Gastroesophageal sphincter (tissue), 3 donors: ENCODE results near the gene GSTM1.

Experiments
- POLR2A ChIP-seq, 2 donors: fragments of 450-650 bp; IDR thresholded peaks; one replicate each; pipeline ENCODE4 v1.6.1; 2017; ENCODE audit warnings: antibody characterized with exemption in 2 of 2, mild to moderate bottlenecking in 2 of 2, moderate library complexity in 1 of 2
- TF ChIP-seq, protein P1 (sequence below), 4 experiments: fragments of 200-600 bp in 2 of 4; fragments of 450-650 bp in 2 of 4; sonication (generic) in 1 of 4; IDR thresholded peaks; one replicate each; pipeline ENCODE4 v1.5.1; 2017 to 2019; ENCODE audit warnings: antibody characterized with exemption in 4 of 4, mild to moderate bottlenecking in 2 of 4, moderate library complexity in 2 of 4

DNA sequence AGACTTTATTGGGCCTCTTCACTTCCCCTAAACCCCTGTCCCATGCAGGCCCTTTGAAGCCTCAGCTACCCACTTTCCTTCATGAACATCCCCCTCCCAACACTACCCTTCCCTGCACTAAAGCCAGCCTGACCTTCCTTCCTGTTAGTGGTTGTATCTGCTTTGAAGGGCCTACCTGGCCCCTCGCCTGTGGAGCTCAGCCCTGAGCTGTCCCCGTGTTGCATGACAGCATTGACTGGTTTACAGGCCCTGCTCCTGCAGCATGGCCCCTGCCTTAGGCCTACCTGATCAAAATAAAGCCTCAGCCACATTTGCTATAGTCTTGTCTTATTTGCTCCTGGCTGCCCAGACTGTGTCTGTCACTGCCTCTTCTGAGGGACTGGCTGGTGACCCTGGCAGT lies 26.2 kb upstream of the GSTM1 start:
- TF ChIP-seq, protein P1, sequence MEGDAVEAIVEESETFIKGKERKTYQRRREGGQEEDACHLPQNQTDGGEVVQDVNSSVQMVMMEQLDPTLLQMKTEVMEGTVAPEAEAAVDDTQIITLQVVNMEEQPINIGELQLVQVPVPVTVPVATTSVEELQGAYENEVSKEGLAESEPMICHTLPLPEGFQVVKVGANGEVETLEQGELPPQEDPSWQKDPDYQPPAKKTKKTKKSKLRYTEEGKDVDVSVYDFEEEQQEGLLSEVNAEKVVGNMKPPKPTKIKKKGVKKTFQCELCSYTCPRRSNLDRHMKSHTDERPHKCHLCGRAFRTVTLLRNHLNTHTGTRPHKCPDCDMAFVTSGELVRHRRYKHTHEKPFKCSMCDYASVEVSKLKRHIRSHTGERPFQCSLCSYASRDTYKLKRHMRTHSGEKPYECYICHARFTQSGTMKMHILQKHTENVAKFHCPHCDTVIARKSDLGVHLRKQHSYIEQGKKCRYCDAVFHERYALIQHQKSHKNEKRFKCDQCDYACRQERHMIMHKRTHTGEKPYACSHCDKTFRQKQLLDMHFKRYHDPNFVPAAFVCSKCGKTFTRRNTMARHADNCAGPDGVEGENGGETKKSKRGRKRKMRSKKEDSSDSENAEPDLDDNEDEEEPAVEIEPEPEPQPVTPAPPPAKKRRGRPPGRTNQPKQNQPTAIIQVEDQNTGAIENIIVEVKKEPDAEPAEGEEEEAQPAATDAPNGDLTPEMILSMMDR (IDR thresholded peaks at IDR 0.05): no peak
- TF ChIP-seq POLR2A (IDR thresholded peaks at IDR 0.05): no peak
